GM12878 (cell line): ENCODE results near the gene MGMT. TPM values are rescaled to one million over a fixed set of nuclear protein-coding genes. Genes with fewer than 3 reads are reported as not detected.

Source experiments
- ATAC-seq: fragments of 200-7000 bp; cut with Tn5 transposase; 3 replicates; pipeline ENCODE4 v1.9.1; 2020; ENCODE audit warnings: mild to moderate bottlenecking, moderate library complexity
- BruUV-seq: library from RNA; stranded (reverse); fragments of 400-500 nt; replicated peaks from 2 replicates; lab custom pipeline; 2021; lab: Mats Ljungman, UMichigan
- CTCF ChIA-PET: fragments of 300-600 bp; sonication (Branson Sonifier 250); formaldehyde crosslinking; extraction: SDS; loops from one replicate; lab custom pipeline; 2021; ENCODE audit warnings: inconsistent platforms; lab: Yijun Ruan, JAX
- POLR2A ChIA-PET: fragments of 350-600 bp; formaldehyde crosslinking; extraction: SDS; loops from one replicate; lab custom pipeline; 2021; ENCODE audit warnings: inconsistent platforms; lab: Charles Lee
- RAD21 ChIA-PET: fragments of 300-600 bp; sonication (Branson Sonifier 250); formaldehyde crosslinking; loops from one replicate; lab custom pipeline; 2023; ENCODE audit warnings: antibody characterized with exemption; ENCODE audit not compliant: unreplicated experiment; lab: Charles Lee
- SMC1A ChIA-PET: fragments of 300-600 bp; sonication (Branson Sonifier 250); formaldehyde crosslinking; loops from one replicate; lab custom pipeline; 2023; ENCODE audit not compliant: unreplicated experiment, uncharacterized antibody; lab: Charles Lee
- DNase-seq: peaks from one replicate; pipeline ENCODE4 v3.0.0-alpha.2; 2011; ENCODE audit warnings: low read depth, low spot score
- FAIRE-seq: peaks from 3 replicates; lab custom pipeline; 2011; peaks lifted over from hg19 to GRCh38; lab: Jason Lieb, UNC
- H2AFZ ChIP-seq: 2 replicates; pipeline ENCODE4 v1.6.0; 2011; ENCODE audit warnings: low read depth, low read length, control low read depth; ENCODE audit not compliant: control insufficient read depth
- H3K27ac ChIP-seq: 2 replicates; pipeline ENCODE4 v1.5.1; 2011; ENCODE audit warnings: control low read depth; ENCODE audit not compliant: control insufficient read depth, insufficient read depth
- H3K27me3 ChIP-seq, 2 experiments: replicated peaks in 1 of 2; 2 replicates each; pipeline versions ENCODE4 v1.6.0 to v1.6.1; 2011; ENCODE audit warnings: low read length in 1 of 2; ENCODE audit not compliant: control insufficient read depth in 2 of 2, insufficient read depth in 2 of 2
- H3K36me3 ChIP-seq, 2 experiments: 2 replicates each; pipeline ENCODE4 v1.5.1; 2011; ENCODE audit warnings: low read length in 1 of 2; ENCODE audit not compliant: control insufficient read depth in 2 of 2, insufficient read depth in 2 of 2
- H3K4me1 ChIP-seq: 2 replicates; pipeline ENCODE4 v1.6.1; 2011; ENCODE audit warnings: mild to moderate bottlenecking, low read length, moderate library complexity, mixed read lengths; ENCODE audit not compliant: control insufficient read depth, insufficient read depth
- H3K4me2 ChIP-seq: 2 replicates; pipeline ENCODE4 v1.6.0; 2011; ENCODE audit warnings: control low read depth; ENCODE audit not compliant: control insufficient read depth, insufficient read depth
- H3K4me3 ChIP-seq: fragments of 200-600 bp; sonication (generic); 2 replicates; pipeline ENCODE4 v1.5.1; 2016
- H3K79me2 ChIP-seq: 2 replicates; pipeline ENCODE4 v1.6.0; 2011; ENCODE audit warnings: low read length; ENCODE audit not compliant: control insufficient read depth, insufficient read depth
- H3K9ac ChIP-seq: 2 replicates; pipeline ENCODE4 v1.8.0; 2011; ENCODE audit warnings: low read length, control low read depth, mixed read lengths; ENCODE audit not compliant: control insufficient read depth, insufficient read depth
- H3K9me3 ChIP-seq: replicated peaks from 3 replicates; pipeline ENCODE4 v1.5.1; 2011; ENCODE audit warnings: mild to moderate bottlenecking, low read length; ENCODE audit not compliant: control insufficient read depth, insufficient read depth
- H4K20me1 ChIP-seq: 2 replicates; pipeline ENCODE4 v1.6.0; 2011; ENCODE audit not compliant: control insufficient read depth, insufficient read depth
- BACH1 ChIP-seq: fragments of 450-650 bp; IDR thresholded peaks from 2 replicates; pipeline ENCODE4 v1.6.1; 2017; ENCODE audit warnings: mild to moderate bottlenecking, borderline replicate concordance
- CHD4 ChIP-seq: fragments of 200-600 bp; sonication (generic); IDR thresholded peaks from 2 replicates; pipeline ENCODE4 v1.6.1; 2016; ENCODE audit warnings: mild to moderate bottlenecking
- EZH2 ChIP-seq: IDR thresholded peaks from 2 replicates; pipeline ENCODE4 v1.6.1; 2012; ENCODE audit warnings: low read depth, mild to moderate bottlenecking, control low read depth, inconsistent platforms, low read length, borderline replicate concordance; ENCODE audit not compliant: control insufficient read depth
- MEF2A ChIP-seq: IDR thresholded peaks from 2 replicates; pipeline ENCODE4 v1.6.1; 2011; ENCODE audit warnings: low read depth, mild to moderate bottlenecking, low read length, moderate library complexity; ENCODE audit not compliant: insufficient read depth
- MXI1 ChIP-seq: fragments of 150-350 bp; IDR thresholded peaks from 2 replicates; pipeline ENCODE4 v1.6.1; 2011; ENCODE audit warnings: low read depth, mild to moderate bottlenecking, inconsistent platforms, low read length, improper control_type of control experiment
- POU2F2 ChIP-seq: IDR thresholded peaks from 3 replicates; pipeline ENCODE4 v1.6.1; 2011; ENCODE audit warnings: low read depth, mild to moderate bottlenecking, low read length, borderline replicate concordance
- SPI1 ChIP-seq: IDR thresholded peaks from 2 replicates; pipeline ENCODE4 v1.6.1; 2011; ENCODE audit warnings: low read depth, mild to moderate bottlenecking, low read length, moderate library complexity, borderline replicate concordance; ENCODE audit not compliant: insufficient read depth
- SREBF1 ChIP-seq: IDR thresholded peaks from 2 replicates; pipeline ENCODE4 v1.6.1; 2012; ENCODE audit warnings: mild to moderate bottlenecking, low read length
- ZBED1 ChIP-seq: IDR thresholded peaks from 2 replicates; pipeline ENCODE4 v1.6.1; 2016; ENCODE audit warnings: borderline replicate concordance
- WGBS: methylation state at CpG from one replicate; pipeline ENCODE4 v1.1.6; 2016; ENCODE audit warnings: low lambda C conversion rate; ENCODE audit not compliant: insufficient replicate concordance, insufficient coverage; ENCODE audit errors: missing lambda C conversion rate; 5-methylcytosine and 5-hydroxymethylcytosine counted together
- in situ Hi-C: fragments of 300-500 bp; cut with MboI; formaldehyde crosslinking; loops from 9 replicates; pipeline ENCODE4 v1.14.3; 2018; ENCODE audit warnings: mixed read lengths
- intact Hi-C: fragments of 100-400 bp; cut with micrococcal nuclease; formaldehyde crosslinking; loops from one replicate; pipeline ENCODE4 v1.14.2; 2022; ENCODE audit not compliant: unreplicated experiment
- polyA plus RNA-seq, 11 experiments: library from polyadenylated mRNA; depleted of rRNA in 4 of 11; unstranded in 6 of 11; stranded (reverse) in 5 of 11; fragments of >200 nt; fragmentation: Nextera tagmentation in 4 of 11; fragmentation: Illumina TruSeq in 1 of 11; extraction: Ambion mirVana in 4 of 11; extraction: Trizol in 1 of 11; gene quantifications; 1 replicate in 1 of 11; 2 replicates in 10 of 11; pipeline versions ENCODE4 v1.2.1 to v1.2.3, GENCODE V29; 2011 to 2016; ENCODE audit warnings: inconsistent platforms in 2 of 11, missing spikeins in 2 of 11, low read depth in 1 of 11
- total RNA-seq, 4 experiments: library from RNA; depleted of rRNA in 3 of 4; stranded (reverse); fragments of >200 nt in 3 of 4; fragmentation: Illumina TruSeq in 1 of 4; extraction: Trizol in 1 of 4; gene quantifications; 2 replicates each; pipeline versions ENCODE4 v1.2.1 to v1.2.3, GENCODE V29; 2013 to 2021
- TF ChIP-seq, protein P1 (sequence below): fragments of 450-650 bp; formaldehyde crosslinking; IDR thresholded peaks from 2 replicates; pipeline ENCODE4 v1.5.0; 2022; ENCODE audit warnings: mild to moderate bottlenecking, missing genetic modification characterization
- TF ChIP-seq, protein P2 (sequence below): fragments of 450-650 bp; IDR thresholded peaks from 2 replicates; pipeline ENCODE4 v1.6.1; 2016; ENCODE audit warnings: mild to moderate bottlenecking

Gene MGMT
- total and polyA plus RNA-seq, 10 of the 15 experiments (the other 5 are each of a cell fraction or from before 2014, with no cell fraction given) = 0.16 to 24.2 (median 13.3) TPM

DNA sequence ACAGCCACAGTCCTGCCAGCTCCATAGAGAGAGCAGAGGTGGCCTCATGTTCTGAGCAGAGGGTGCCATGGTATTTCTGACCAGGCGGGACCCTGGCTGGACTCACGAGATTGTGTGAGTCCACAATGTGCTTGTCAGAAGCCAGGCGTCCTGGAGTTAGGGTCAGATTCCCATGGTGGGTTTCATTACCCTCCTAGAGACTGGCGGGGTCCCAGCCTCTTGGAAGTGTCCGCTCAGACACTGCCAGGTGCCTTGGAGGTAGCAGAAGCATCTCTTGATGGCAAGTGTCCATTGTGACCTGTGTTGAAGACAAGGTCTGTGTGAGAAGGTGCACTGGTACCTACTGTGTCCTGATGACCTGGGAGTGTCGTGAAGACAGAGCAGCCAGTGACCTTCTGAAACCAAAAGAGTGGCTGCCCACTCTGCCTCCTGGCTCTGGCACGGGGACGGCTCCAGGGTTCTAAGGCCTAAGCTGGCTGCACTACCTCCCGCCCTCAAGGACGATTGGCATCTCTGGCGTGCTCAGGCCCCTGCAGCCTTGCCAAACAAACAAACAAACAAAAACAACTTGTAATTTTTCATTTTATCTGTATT is 56.8 kb downstream of the MGMT start:
- ATAC-seq = no peak
- BruUV-seq = no TSS peak
- no peak overlapping the region for H2AFZ ChIP-seq
- H3K9ac ChIP-seq = no peak overlapping the region
- POLR2A ChIA-PET = no interaction called here
- TF ChIP-seq BACH1 (no peak), SREBF1 (no peak)
- no peak for FAIRE-seq
- no peaks in the 10 kb centered on the region for H3K36me3 ChIP-seq
- no peaks in the 10 kb centered on the region for H3K79me2 ChIP-seq
- no peaks in the 10 kb centered on the region for H4K20me1 ChIP-seq
- H3K9me3 ChIP-seq = no peaks in the 10 kb centered on the region; the same call in 2 of the 3 replicates
- RAD21 ChIA-PET = no interaction called here
- no peak overlapping the region for H3K4me3 ChIP-seq
- 86% methylated on average over 11 of the region's 11 CpGs for WGBS
- no peak overlapping the region for H3K27ac ChIP-seq
- DNase-seq = no peak
- H3K27me3 ChIP-seq = no peaks in the 10 kb centered on the region
- CTCF ChIA-PET = no interaction called here
- SMC1A ChIA-PET = no interaction called here
- in situ Hi-C loops (no loop called here), intact Hi-C loops (no loop called here)
- no peaks in the 10 kb centered on the region for H3K4me1 ChIP-seq
- H3K4me2 ChIP-seq = no peak overlapping the region

GRCh38 chr10:129524936-129525335 is 57.9 kb downstream of the MGMT start:
- in situ Hi-C loops (no loop called here), intact Hi-C loops (no loop called here)
- CTCF ChIA-PET = no interaction called here
- Histone ChIP-seq H3K4me1 (no peaks in the 10 kb centered on the region), H4K20me1 (no peaks in the 10 kb centered on the region), H3K9me3 (no peaks in the 10 kb centered on the region; the same call in 2 of the 3 replicates), H2AFZ (no peak overlapping the region), H3K36me3 (no peaks in the 10 kb centered on the region), H3K27me3 (no peaks in the 10 kb centered on the region), H3K9ac (no peak overlapping the region), H3K27ac (no peak overlapping the region), H3K79me2 (no peaks in the 10 kb centered on the region), H3K4me3 (no peak overlapping the region), H3K4me2 (no peak overlapping the region)
- POLR2A ChIA-PET = interaction anchor here (0.7 kb wide), 1 partner anchor 143 kb away, joined by 4 read pairs; no protein-coding TSS in a partner anchor
- SMC1A ChIA-PET = no interaction called here
- no peak for FAIRE-seq
- BruUV-seq = no TSS peak
- 2% methylated on average over 3 of the region's 3 CpGs for WGBS
- ATAC-seq = no peak
- DNase-seq = no peak
- RAD21 ChIA-PET = no interaction called here
- TF ChIP-seq ZBED1 (no peak), CHD4 (no peak), POU2F2 (no peak), EZH2 (no peak), MEF2A (no peak), SPI1 (no peak), MXI1 (no peak)
- TF ChIP-seq, protein P1, sequence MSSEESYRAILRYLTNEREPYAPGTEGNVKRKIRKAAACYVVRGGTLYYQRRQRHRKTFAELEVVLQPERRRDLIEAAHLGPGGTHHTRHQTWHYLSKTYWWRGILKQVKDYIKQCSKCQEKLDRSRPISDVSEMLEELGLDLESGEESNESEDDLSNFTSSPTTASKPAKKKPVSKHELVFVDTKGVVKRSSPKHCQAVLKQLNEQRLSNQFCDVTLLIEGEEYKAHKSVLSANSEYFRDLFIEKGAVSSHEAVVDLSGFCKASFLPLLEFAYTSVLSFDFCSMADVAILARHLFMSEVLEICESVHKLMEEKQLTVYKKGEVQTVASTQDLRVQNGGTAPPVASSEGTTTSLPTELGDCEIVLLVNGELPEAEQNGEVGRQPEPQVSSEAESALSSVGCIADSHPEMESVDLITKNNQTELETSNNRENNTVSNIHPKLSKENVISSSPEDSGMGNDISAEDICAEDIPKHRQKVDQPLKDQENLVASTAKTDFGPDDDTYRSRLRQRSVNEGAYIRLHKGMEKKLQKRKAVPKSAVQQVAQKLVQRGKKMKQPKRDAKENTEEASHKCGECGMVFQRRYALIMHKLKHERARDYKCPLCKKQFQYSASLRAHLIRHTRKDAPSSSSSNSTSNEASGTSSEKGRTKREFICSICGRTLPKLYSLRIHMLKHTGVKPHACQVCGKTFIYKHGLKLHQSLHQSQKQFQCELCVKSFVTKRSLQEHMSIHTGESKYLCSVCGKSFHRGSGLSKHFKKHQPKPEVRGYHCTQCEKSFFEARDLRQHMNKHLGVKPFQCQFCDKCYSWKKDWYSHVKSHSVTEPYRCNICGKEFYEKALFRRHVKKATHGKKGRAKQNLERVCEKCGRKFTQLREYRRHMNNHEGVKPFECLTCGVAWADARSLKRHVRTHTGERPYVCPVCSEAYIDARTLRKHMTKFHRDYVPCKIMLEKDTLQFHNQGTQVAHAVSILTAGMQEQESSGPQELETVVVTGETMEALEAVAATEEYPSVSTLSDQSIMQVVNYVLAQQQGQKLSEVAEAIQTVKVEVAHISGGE = no peak
- TF ChIP-seq, protein P2, sequence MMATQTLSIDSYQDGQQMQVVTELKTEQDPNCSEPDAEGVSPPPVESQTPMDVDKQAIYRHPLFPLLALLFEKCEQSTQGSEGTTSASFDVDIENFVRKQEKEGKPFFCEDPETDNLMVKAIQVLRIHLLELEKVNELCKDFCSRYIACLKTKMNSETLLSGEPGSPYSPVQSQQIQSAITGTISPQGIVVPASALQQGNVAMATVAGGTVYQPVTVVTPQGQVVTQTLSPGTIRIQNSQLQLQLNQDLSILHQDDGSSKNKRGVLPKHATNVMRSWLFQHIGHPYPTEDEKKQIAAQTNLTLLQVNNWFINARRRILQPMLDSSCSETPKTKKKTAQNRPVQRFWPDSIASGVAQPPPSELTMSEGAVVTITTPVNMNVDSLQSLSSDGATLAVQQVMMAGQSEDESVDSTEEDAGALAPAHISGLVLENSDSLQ = no peak
